ENCODE results near the gene KIAA0232.

Gene KIAA0232

GRCh38 chr4:6773106-6773505, 9.4 kb upstream of the KIAA0232 start:
- DNase-seq = no peak

GRCh38 chr4:6773616-6774540, 8.6 kb upstream of the KIAA0232 start:
- no peak for TF ChIP-seq POLR2A (IDR thresholded peaks at IDR 0.05; ENCODE audit: low read length)
- no peak for TF ChIP-seq GATA1 (IDR thresholded peaks at IDR 0.05; ENCODE audit: low read depth, low read length)
- no peak for DNase-seq

More at GRCh38 chr4:6773106-6773505, 9.4 kb upstream of the KIAA0232 start:
- TF ChIP-seq GATA1 (IDR thresholded peaks at IDR 0.05; ENCODE audit: low read depth, low read length) (no peak), POLR2A (IDR thresholded peaks at IDR 0.05; ENCODE audit: low read length) (no peak)

- DNase-seq = no peak
- TF ChIP-seq POLR2A (IDR thresholded peaks at IDR 0.05; ENCODE audit: low read length) (no peak), GATA1 (IDR thresholded peaks at IDR 0.05; ENCODE audit: low read depth, low read length) (no peak)
Measured at GRCh38 chr4:6775746-6776145, 6.8 kb upstream of the KIAA0232 start.

GRCh38 chr4:6776920-6777635, 5.4 kb upstream of the KIAA0232 start:
- TF ChIP-seq GATA1 (IDR thresholded peaks at IDR 0.05; ENCODE audit: low read depth, low read length) (no peak), POLR2A (IDR thresholded peaks at IDR 0.05; ENCODE audit: low read length) (no peak)
- no peak for DNase-seq

GRCh38 chr4:6777636-6778281, 4.8 kb upstream of the KIAA0232 start:
- peak in 1 of 2 experiments; percentile 17 for DNase-seq
- TF ChIP-seq GATA1 (IDR thresholded peaks at IDR 0.05; ENCODE audit: low read depth, low read length) (no peak), POLR2A (IDR thresholded peaks at IDR 0.05; ENCODE audit: low read length) (no peak)

GRCh38 chr4:6778435-6778834, 4.1 kb upstream of the KIAA0232 start:
- DNase-seq = no peak
- no peak for TF ChIP-seq POLR2A (IDR thresholded peaks at IDR 0.05; ENCODE audit: low read length)
- TF ChIP-seq GATA1 (IDR thresholded peaks at IDR 0.05; ENCODE audit: low read depth, low read length) = no peak

- peak; percentile 41 for DNase-seq
- no peak for TF ChIP-seq GATA1 (IDR thresholded peaks at IDR 0.05; ENCODE audit: low read depth, low read length)
- TF ChIP-seq POLR2A (IDR thresholded peaks at IDR 0.05; ENCODE audit: low read length) = no peak
Measured at GRCh38 chr4:6779667-6780565, 2.6 kb upstream of the KIAA0232 start.

GRCh38 chr4:6781113-6781512, 1.4 kb upstream of the KIAA0232 start:
- no peak for TF ChIP-seq GATA1 (IDR thresholded peaks at IDR 0.05; ENCODE audit: low read depth, low read length)
- TF ChIP-seq POLR2A (IDR thresholded peaks at IDR 0.05; ENCODE audit: low read length) = no peak
- DNase-seq = no peak

GRCh38 chr4:6781561-6781960, 966 bp upstream of the KIAA0232 start:
- no peak for DNase-seq
- TF ChIP-seq POLR2A (IDR thresholded peaks at IDR 0.05; ENCODE audit: low read length) = no peak
- TF ChIP-seq GATA1 (IDR thresholded peaks at IDR 0.05; ENCODE audit: low read depth, low read length) = no peak

- TF ChIP-seq POLR2A (IDR thresholded peaks at IDR 0.05; ENCODE audit: low read length) (no peak), GATA1 (IDR thresholded peaks at IDR 0.05; ENCODE audit: low read depth, low read length) (no peak)
- no peak for DNase-seq
Measured at GRCh38 chr4:6782846-6783110, 251 bp downstream of the KIAA0232 start.

GRCh38 chr4:6783111-6783981, 819 bp downstream of the KIAA0232 start:
- peak; percentile 93 to 96 for DNase-seq
- TF ChIP-seq POLR2A (IDR thresholded peaks at IDR 0.05; ENCODE audit: low read length) (peak; percentile 69), GATA1 (IDR thresholded peaks at IDR 0.05; ENCODE audit: low read depth, low read length) (no peak)

- TF ChIP-seq POLR2A (IDR thresholded peaks at IDR 0.05; ENCODE audit: low read length) = no peak
- no peak for TF ChIP-seq GATA1 (IDR thresholded peaks at IDR 0.05; ENCODE audit: low read depth, low read length)
- DNase-seq = peak in 1 of 2 experiments; percentile 20
Measured at GRCh38 chr4:6785572-6785925, 3.0 kb downstream of the KIAA0232 start.
